HepG2 (cell line): Measurements from ENCODE around the gene TOP2B. TPM values are rescaled to one million over a fixed set of nuclear protein-coding genes. Genes with fewer than 3 reads are reported as not detected.

ENCODE experiments used
- ATAC-seq: fragments of 200-7000 bp; cut with Tn5 transposase; 3 replicates; pipeline ENCODE4 v1.9.1; 2020; ENCODE audit warnings: mild to moderate bottlenecking, moderate library complexity
- BruUV-seq: library from RNA; stranded (reverse); fragments of 400-500 nt; replicated peaks from 2 replicates; lab custom pipeline; 2021; lab: Mats Ljungman, UMichigan
- CTCF ChIA-PET: fragments of 300-600 bp; formaldehyde crosslinking; extraction: SDS; loops from one replicate; lab custom pipeline; 2021; ENCODE audit warnings: low total read pairs, inconsistent platforms, low intra/inter-chr PET ratio; lab: Yijun Ruan, JAX
- POLR2A ChIA-PET: fragments of 350-600 bp; sonication (Branson Sonifier 250); formaldehyde crosslinking; loops from one replicate; lab custom pipeline; 2020; ENCODE audit warnings: antibody characterized with exemption, inconsistent platforms; lab: Yijun Ruan, JAX
- DNase-seq: peaks from one replicate; pipeline ENCODE4 v3.0.0-alpha.2; 2015; ENCODE audit warnings: low spot score
- FAIRE-seq: peaks from 3 replicates; lab custom pipeline; 2011; peaks lifted over from hg19 to GRCh38; lab: Jason Lieb, UNC
- H2AFZ ChIP-seq: one replicate; pipeline ENCODE4 v1.6.1; 2011; ENCODE audit warnings: low read length, inconsistent platforms
- H3K27ac ChIP-seq: fragments of 300-600 bp; 3 replicates; pipeline ENCODE4 v1.8.0; 2011; ENCODE audit warnings: mixed run types, mild to moderate bottlenecking, mixed read lengths, low read length, inconsistent platforms; ENCODE audit not compliant: insufficient read depth; ENCODE audit errors: extremely low read length
- H3K27me3 ChIP-seq, 2 experiments: fragments of 200-600 bp in 1 of 2; 2 replicates in 1 of 2; 3 replicates in 1 of 2; pipeline versions ENCODE4 v1.6.0 to v1.8.0; 2011; ENCODE audit warnings: low read length in 2 of 2, mild to moderate bottlenecking in 2 of 2, moderate library complexity in 2 of 2, inconsistent platforms in 1 of 2; ENCODE audit not compliant: insufficient read depth in 2 of 2, control insufficient read depth in 1 of 2
- H3K36me3 ChIP-seq, 2 experiments: fragments of 200-600 bp in 1 of 2; replicated peaks in 1 of 2; 2 replicates in 1 of 2; 3 replicates in 1 of 2; pipeline versions ENCODE4 v1.5.1 to v1.8.0; 2011; ENCODE audit warnings: low read length in 2 of 2, inconsistent platforms in 1 of 2; ENCODE audit not compliant: insufficient read depth in 2 of 2, control insufficient read depth in 1 of 2
- H3K4me1 ChIP-seq: 2 replicates; pipeline ENCODE4 v1.5.1; 2012; ENCODE audit warnings: low read length, inconsistent platforms; ENCODE audit not compliant: insufficient read depth
- H3K4me2 ChIP-seq: 2 replicates; pipeline ENCODE4 v1.6.0; 2011; ENCODE audit warnings: low read depth, low read length, inconsistent platforms
- H3K4me3 ChIP-seq, 3 experiments: fragments of 200-600 bp in 1 of 3; sonication (generic), shearing (Covaris generic) in 1 of 3; replicated peaks in 1 of 3; 2 replicates each; pipeline ENCODE4 v1.5.1; 2011 to 2016; ENCODE audit warnings: low read length in 3 of 3, inconsistent platforms in 2 of 3, low read depth in 2 of 3, mild to moderate bottlenecking in 2 of 3, control low read depth in 1 of 3, mixed read lengths in 1 of 3; ENCODE audit not compliant: insufficient read depth in 1 of 3
- H3K79me2 ChIP-seq: one replicate; pipeline ENCODE4 v1.6.1; 2011; ENCODE audit warnings: low read length, inconsistent platforms; ENCODE audit not compliant: insufficient read depth
- H3K9ac ChIP-seq: 2 replicates; pipeline ENCODE4 v1.6.0; 2011; ENCODE audit warnings: mild to moderate bottlenecking, low read depth, low read length, inconsistent platforms; ENCODE audit not compliant: insufficient read depth
- H3K9me3 ChIP-seq: 2 replicates; pipeline ENCODE4 v1.5.1; 2012; ENCODE audit warnings: mild to moderate bottlenecking, low read length
- H4K20me1 ChIP-seq: 2 replicates; pipeline ENCODE4 v1.6.0; 2011; ENCODE audit warnings: inconsistent platforms, mild to moderate bottlenecking, low read length, moderate library complexity; ENCODE audit not compliant: insufficient read depth
- EED ChIP-seq: sonication (generic); formaldehyde crosslinking; IDR thresholded peaks from 2 replicates; pipeline ENCODE4 v1.5.0; 2020; ENCODE audit warnings: mild to moderate bottlenecking, missing genetic modification reagents
- FOSL1 ChIP-seq: sonication (generic); formaldehyde crosslinking; IDR thresholded peaks from 2 replicates; pipeline ENCODE4 v1.9.0; 2021; ENCODE audit warnings: missing genetic modification reagents, borderline replicate concordance
- FOXC1 ChIP-seq: sonication (generic); formaldehyde crosslinking; IDR thresholded peaks from 2 replicates; pipeline ENCODE4 v1.8.0; 2022; ENCODE audit warnings: mild to moderate bottlenecking, missing genetic modification reagents, borderline replicate concordance
- HCFC1 ChIP-seq: fragments of 150-350 bp; IDR thresholded peaks from 2 replicates; pipeline ENCODE4 v1.6.1; 2014; ENCODE audit warnings: low read depth, low read length
- HMG20A ChIP-seq: IDR thresholded peaks from 2 replicates; pipeline ENCODE4 v1.6.1; 2016; ENCODE audit warnings: borderline replicate concordance
- HOXA7 ChIP-seq: sonication (generic); formaldehyde crosslinking; IDR thresholded peaks from 2 replicates; pipeline ENCODE4 v1.8.1; 2022; ENCODE audit warnings: mild to moderate bottlenecking, missing genetic modification reagents, moderate library complexity
- MXD4 ChIP-seq: IDR thresholded peaks from 2 replicates; pipeline ENCODE4 v1.6.1; 2016; ENCODE audit warnings: mild to moderate bottlenecking, missing biosample characterization, missing genetic modification reagents
- MXI1 ChIP-seq: IDR thresholded peaks from 3 replicates; pipeline ENCODE4 v1.6.1; 2012; ENCODE audit warnings: low read depth, low read length, inconsistent platforms, borderline replicate concordance
- NR2F1 ChIP-seq, 2 experiments: fragments of 450-650 bp in 1 of 2; formaldehyde crosslinking in 1 of 2; IDR thresholded peaks; 2 replicates each; pipeline versions ENCODE4 v1.5.0 to v1.6.1; 2016 to 2020; ENCODE audit warnings: mild to moderate bottlenecking in 1 of 2, missing compliant biosample characterization in 1 of 2, missing genetic modification reagents in 1 of 2, moderate library complexity in 1 of 2
- POLR2G ChIP-seq: fragments of 200-400 bp; formaldehyde crosslinking; IDR thresholded peaks from 2 replicates; pipeline ENCODE4 v1.6.1; 2018; ENCODE audit warnings: mild to moderate bottlenecking, low read depth, low read length, moderate library complexity
- ZNF101 ChIP-seq: sonication (generic); formaldehyde crosslinking; IDR thresholded peaks from 2 replicates; pipeline ENCODE4 v1.4.0; 2020; ENCODE audit warnings: mild to moderate bottlenecking, low read depth, missing genetic modification reagents, borderline replicate concordance
- ZNF431 ChIP-seq: sonication (generic); formaldehyde crosslinking; IDR thresholded peaks from 2 replicates; pipeline ENCODE4 v1.9.0; 2022; ENCODE audit warnings: missing genetic modification reagents, low read depth, mild to moderate bottlenecking, borderline replicate concordance
- ZNF652 ChIP-seq: IDR thresholded peaks from 2 replicates; pipeline ENCODE4 v1.6.1; 2016; ENCODE audit warnings: low read depth, borderline replicate concordance
- ZNF670 ChIP-seq: sonication (generic); formaldehyde crosslinking; IDR thresholded peaks from 2 replicates; pipeline ENCODE4 v1.8.0; 2022; ENCODE audit warnings: mild to moderate bottlenecking, missing genetic modification reagents, borderline replicate concordance
- WGBS: methylation state at CpG from one replicate; pipeline ENCODE4 v1.1.6; 2017; ENCODE audit warnings: low lambda C conversion rate; 5-methylcytosine and 5-hydroxymethylcytosine counted together
- in situ Hi-C: cut with HindIII; loops from 2 replicates; pipeline ENCODE4 v1.10.0; 2017; ENCODE audit warnings: low pct_unique_long_range_greater_than_20kb; ENCODE audit not compliant: extremely low pct_ligation_motif_present
- intact Hi-C: fragments of 100-400 bp; cut with micrococcal nuclease; formaldehyde crosslinking; loops from one replicate; pipeline ENCODE4 v1.10.0; 2022; ENCODE audit not compliant: unreplicated experiment
- polyA plus RNA-seq, 8 experiments: library from polyadenylated mRNA; depleted of rRNA in 3 of 8; stranded (reverse) in 7 of 8; unstranded in 1 of 8; fragments of >200 nt; fragmentation: Illumina TruSeq in 4 of 8; extraction: Trizol in 4 of 8; gene quantifications; 2 replicates each; pipeline versions ENCODE4 v1.2.1 to v1.2.3, GENCODE V29; 2011 to 2016; ENCODE audit warnings: low read depth in 4 of 8, missing spikeins in 1 of 8, mixed read lengths in 1 of 8; ENCODE audit not compliant: insufficient read depth in 1 of 8
- total RNA-seq, 5 experiments: library from RNA; depleted of rRNA; stranded (reverse); fragments of >200 nt; fragmentation: Illumina TruSeq; extraction: Trizol; gene quantifications; 2 replicates each; pipeline ENCODE4 v1.2.3, GENCODE V29; 2016; ENCODE audit warnings: low read depth in 1 of 5
- TF ChIP-seq, protein P1 (sequence below): IDR thresholded peaks from 2 replicates; pipeline ENCODE4 v1.6.1; 2016; ENCODE audit warnings: missing compliant biosample characterization, missing genetic modification reagents, borderline replicate concordance
- TF ChIP-seq, protein P2 (sequence below): sonication (generic); formaldehyde crosslinking; IDR thresholded peaks from 2 replicates; pipeline ENCODE4 v1.8.0; 2022; ENCODE audit warnings: mild to moderate bottlenecking, missing genetic modification reagents, borderline replicate concordance
- TF ChIP-seq, protein P3 (sequence below): IDR thresholded peaks from 2 replicates; pipeline ENCODE4 v1.6.1; 2016; ENCODE audit warnings: low read depth, borderline replicate concordance

Gene TOP2B
- total and polyA plus RNA-seq, 2 of the 13 experiments (the other 11 are each of a cell fraction or from before 2014, with no cell fraction given): 27.6 to 88.1 TPM

DNA sequence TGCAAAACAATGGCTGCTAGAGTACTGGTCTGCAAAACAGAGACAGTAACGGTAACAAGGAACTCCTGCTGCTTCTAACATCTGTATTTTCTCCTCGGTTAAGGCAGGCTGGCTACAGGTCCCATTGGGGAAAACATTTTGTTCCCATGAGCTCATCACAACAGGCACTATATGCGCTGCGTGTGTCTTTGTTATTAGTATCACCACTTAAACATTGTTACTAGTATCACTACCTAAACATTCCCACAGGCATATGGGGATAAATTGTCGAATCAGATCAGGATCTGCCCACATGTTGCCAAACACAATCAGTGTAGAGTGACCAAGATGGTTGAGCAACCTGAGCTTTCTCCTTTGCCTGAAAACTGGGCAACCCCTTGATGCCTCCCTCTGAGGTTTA is 77.2 kb downstream of the TOP2B start:
- WGBS: 75% methylated on average over 5 of the region's 5 CpGs
- no peak overlapping the region for H3K27ac ChIP-seq
- CTCF ChIA-PET: no interaction called here

DNA sequence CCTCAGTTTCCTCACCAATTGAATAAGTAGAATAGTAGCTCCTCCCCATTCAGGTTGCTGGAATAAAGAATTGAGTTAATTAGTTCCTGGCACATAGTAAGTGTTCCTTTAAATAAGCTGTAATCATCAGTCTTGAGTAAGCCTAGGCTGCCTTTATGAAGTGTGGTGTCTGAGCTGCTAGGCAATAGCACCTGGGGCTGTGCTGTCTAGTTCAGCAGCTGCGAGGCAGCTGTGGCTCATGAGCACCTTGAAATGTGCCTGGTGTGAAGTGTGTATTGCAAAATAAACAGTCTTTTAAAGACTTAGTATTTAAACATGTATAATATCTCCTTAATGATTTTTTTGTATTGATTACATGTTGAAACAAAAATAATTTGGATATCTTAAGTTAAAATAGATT is 77.6 kb downstream of the TOP2B start:
- WGBS: 57% methylated on average over 1 of the region's 1 CpG
- intact Hi-C loops: no loop called here
- no peak overlapping the region for H2AFZ ChIP-seq
- no peak overlapping the region for H3K27ac ChIP-seq
- CTCF ChIA-PET: no interaction called here
- no peaks in the 10 kb centered on the region for H3K9me3 ChIP-seq
- H3K4me1 ChIP-seq: peaks cover 17% of the 10 kb centered on the region
- no peaks in the 10 kb centered on the region for H3K27me3 ChIP-seq
- no peak for DNase-seq
- no peak overlapping the region for H3K4me3 ChIP-seq
- POLR2A ChIA-PET: no interaction called here
- in situ Hi-C loops: loop anchor here (10.0 kb wide), 1 partner anchor 162 kb away; the partner anchor contains the start of gene RARB
- ATAC-seq: no peak
- no peak overlapping the region for H3K4me2 ChIP-seq
- no peaks in the 10 kb centered on the region for H4K20me1 ChIP-seq
- FAIRE-seq: no peak
- no TSS peak for BruUV-seq
- no peak overlapping the region for H3K9ac ChIP-seq
- no peaks in the 10 kb centered on the region for H3K79me2 ChIP-seq
- no peaks in the 10 kb centered on the region for H3K36me3 ChIP-seq
- TF ChIP-seq EED (CRISPR knock-in tag) (no peak), FOSL1 (no peak), HMG20A (CRISPR knock-in tag) (no peak), FOXC1 (CRISPR knock-in tag) (no peak), POLR2G (no peak), ZNF431 (CRISPR knock-in tag) (no peak), NR2F1 (CRISPR knock-in tag; IDR thresholded peaks at IDR 0.05) (no peak), ZNF101 (no peak), MXD4 (CRISPR knock-in tag) (no peak), HCFC1 (no peak), MXI1 (no peak), HOXA7 (CRISPR knock-in tag) (no peak), ZNF652 (CRISPR knock-in tag) (no peak)
- TF ChIP-seq, protein P1, sequence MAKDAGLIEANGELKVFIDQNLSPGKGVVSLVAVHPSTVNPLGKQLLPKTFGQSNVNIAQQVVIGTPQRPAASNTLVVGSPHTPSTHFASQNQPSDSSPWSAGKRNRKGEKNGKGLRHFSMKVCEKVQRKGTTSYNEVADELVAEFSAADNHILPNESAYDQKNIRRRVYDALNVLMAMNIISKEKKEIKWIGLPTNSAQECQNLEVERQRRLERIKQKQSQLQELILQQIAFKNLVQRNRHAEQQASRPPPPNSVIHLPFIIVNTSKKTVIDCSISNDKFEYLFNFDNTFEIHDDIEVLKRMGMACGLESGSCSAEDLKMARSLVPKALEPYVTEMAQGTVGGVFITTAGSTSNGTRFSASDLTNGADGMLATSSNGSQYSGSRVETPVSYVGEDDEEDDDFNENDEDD: no peak
- TF ChIP-seq, protein P2, sequence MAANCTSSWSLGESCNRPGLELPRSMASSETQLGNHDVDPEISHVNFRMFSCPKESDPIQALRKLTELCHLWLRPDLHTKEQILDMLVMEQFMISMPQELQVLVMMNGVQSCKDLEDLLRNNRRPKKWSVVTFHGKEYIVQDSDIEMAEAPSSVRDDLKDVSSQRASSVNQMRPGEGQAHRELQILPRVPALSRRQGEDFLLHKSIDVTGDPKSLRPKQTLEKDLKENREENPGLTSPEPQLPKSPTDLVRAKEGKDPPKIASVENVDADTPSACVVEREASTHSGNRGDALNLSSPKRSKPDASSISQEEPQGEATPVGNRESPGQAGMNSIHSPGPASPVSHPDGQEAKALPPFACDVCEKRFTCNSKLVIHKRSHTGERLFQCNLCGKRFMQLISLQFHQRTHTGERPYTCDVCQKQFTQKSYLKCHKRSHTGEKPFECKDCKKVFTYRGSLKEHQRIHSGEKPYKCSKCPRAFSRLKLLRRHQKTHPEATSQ (CRISPR knock-in tag): no peak

More for the DNA sequence above, 77.2 kb downstream of the TOP2B start:
- intact Hi-C loops: no loop called here
- H3K4me1 ChIP-seq: peaks cover 17% of the 10 kb centered on the region
- no peaks in the 10 kb centered on the region for H4K20me1 ChIP-seq
- no peak for FAIRE-seq
- no peak overlapping the region for H3K9ac ChIP-seq
- H3K4me2 ChIP-seq: no peak overlapping the region
- no peaks in the 10 kb centered on the region for H3K79me2 ChIP-seq
- H3K9me3 ChIP-seq: no peaks in the 10 kb centered on the region
- POLR2A ChIA-PET: no interaction called here
- H3K27me3 ChIP-seq: no peaks in the 10 kb centered on the region
- in situ Hi-C loops: loop anchor here (10.0 kb wide), 1 partner anchor 163 kb away; the partner anchor contains the start of gene RARB
- no peak for DNase-seq
- H2AFZ ChIP-seq: no peak overlapping the region
- BruUV-seq: no TSS peak
- no peak for TF ChIP-seq ZNF670 (CRISPR knock-in tag)
- TF ChIP-seq, protein P3, sequence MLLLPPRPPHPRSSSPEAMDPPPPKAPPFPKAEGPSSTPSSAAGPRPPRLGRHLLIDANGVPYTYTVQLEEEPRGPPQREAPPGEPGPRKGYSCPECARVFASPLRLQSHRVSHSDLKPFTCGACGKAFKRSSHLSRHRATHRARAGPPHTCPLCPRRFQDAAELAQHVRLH (CRISPR knock-in tag): no peak
- no peak overlapping the region for H3K4me3 ChIP-seq
- ATAC-seq: no peak
- no peaks in the 10 kb centered on the region for H3K36me3 ChIP-seq
